GM19372 (cell line): ENCODE results near the gene HMX2.

Experiments
- ATAC-seq: cut with Tn5 transposase; IDR thresholded peaks from one replicate; pipeline ENCODE4 v1.9.1; 2021; ENCODE audit warnings: mild to moderate bottlenecking, low read depth, moderate library complexity; ENCODE audit not compliant: unreplicated experiment

The HMX2 gene

GRCh38 chr10:123136806-123137642, 10.9 kb upstream of the HMX2 start:
- no peak for ATAC-seq

GRCh38 chr10:123139165-123139520, 8.8 kb upstream of the HMX2 start:
- no peak for ATAC-seq

- no peak for ATAC-seq
Measured at GRCh38 chr10:123139521-123140163, 8.3 kb upstream of the HMX2 start.

- no peak for ATAC-seq
Measured at GRCh38 chr10:123140164-123140982, 7.6 kb upstream of the HMX2 start.

GRCh38 chr10:123140983-123141390, 6.9 kb upstream of the HMX2 start:
- no peak for ATAC-seq

- ATAC-seq: no peak
Measured at GRCh38 chr10:123141791-123142700, 5.9 kb upstream of the HMX2 start.

- ATAC-seq: no peak
Measured at GRCh38 chr10:123142701-123143161, 5.2 kb upstream of the HMX2 start.

- no peak for ATAC-seq
Measured at GRCh38 chr10:123143162-123143824, 4.6 kb upstream of the HMX2 start.

GRCh38 chr10:123143825-123144168, 4.1 kb upstream of the HMX2 start:
- no peak for ATAC-seq

GRCh38 chr10:123144697-123145541, 3.0 kb upstream of the HMX2 start:
- no peak for ATAC-seq

GRCh38 chr10:123145542-123146012, 2.4 kb upstream of the HMX2 start:
- no peak for ATAC-seq

GRCh38 chr10:123146013-123146893, 1.7 kb upstream of the HMX2 start:
- ATAC-seq: no peak

GRCh38 chr10:123146894-123147634, 872 bp upstream of the HMX2 start:
- no peak for ATAC-seq

GRCh38 chr10:123148414-123149161, 652 bp downstream of the HMX2 start:
- ATAC-seq: no peak

GRCh38 chr10:123149162-123149567, 1.2 kb downstream of the HMX2 start:
- no peak for ATAC-seq

- no peak for ATAC-seq
Measured at GRCh38 chr10:123149568-123150270, 1.8 kb downstream of the HMX2 start.
